GM18508 (cell line): Measurements from ENCODE around the gene XCL1.

Source experiments
- ATAC-seq: cut with Tn5 transposase; IDR thresholded peaks from one replicate; pipeline ENCODE4 v1.9.1; 2021; ENCODE audit warnings: moderate number of reproducible peaks; ENCODE audit not compliant: insufficient read depth, unreplicated experiment

XCL1 gene

GRCh38 chr1:168629466-168629865, 53.1 kb downstream of the XCL1 start:
- no peak for ATAC-seq
